ENCODE measurements around the gene UBL4B. TPM values are rescaled to one million over a fixed set of nuclear protein-coding genes. Genes with fewer than 3 reads are reported as not detected.

The UBL4B gene
- polyA plus RNA-seq, 2 of the 4 experiments (the other 2 are of a cell fraction), result not detected

DNA sequence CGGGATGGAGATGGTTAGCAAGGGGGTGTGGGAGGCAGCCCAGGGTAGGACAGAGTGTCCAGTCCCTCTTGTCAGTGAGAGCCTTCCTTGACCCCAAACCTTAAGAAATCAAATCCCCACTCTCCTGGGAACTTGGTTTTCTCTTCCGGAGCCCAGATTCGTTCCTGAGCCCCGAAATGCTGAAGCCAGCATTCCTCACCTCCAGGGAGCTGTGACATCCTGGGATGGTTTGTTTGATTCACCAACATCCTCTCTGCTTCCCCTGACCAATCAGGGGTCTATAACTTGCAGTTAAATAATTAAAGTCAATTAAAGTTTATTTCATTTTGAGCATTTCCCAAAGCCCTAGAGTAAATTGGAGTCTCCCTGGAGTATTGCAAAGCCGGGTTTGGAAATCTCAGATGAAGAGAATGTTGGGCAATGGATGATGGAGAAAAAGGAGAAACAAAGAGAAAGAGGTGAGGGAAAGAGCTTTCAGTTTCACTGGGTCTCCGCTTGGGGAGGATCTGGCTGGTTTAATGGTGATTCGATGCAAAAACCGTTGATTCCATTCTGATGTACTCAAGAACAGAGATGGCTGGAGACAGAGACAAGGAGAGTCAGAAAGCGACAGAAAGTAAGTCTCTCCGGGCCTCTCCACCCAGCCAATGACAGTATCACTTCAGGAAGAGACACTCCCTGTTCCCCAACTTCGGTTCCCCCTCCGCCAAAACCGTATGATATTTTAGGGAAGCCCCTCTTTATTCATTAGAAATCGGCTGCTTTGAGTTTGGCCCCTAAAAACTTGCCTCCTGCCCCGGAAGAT, 29.0 kb upstream of the UBL4B start:
- 61% methylated on average over 15 of the region's 15 CpGs for WGBS (ENCODE audit: missing lambda C conversion rate)
- FAIRE-seq (no peak), ATAC-seq (no peak), DNase-seq (ENCODE audit: low read depth in 1 of 2, low spot score in 1 of 2) (no peak)
- no peak overlapping the region for H3K27ac ChIP-seq
- CTCF ChIA-PET, result interaction anchor here (1.5 to 2.6 kb wide), 2 partner anchors 18 to 23 kb away, joined by 4 to 14 read pairs; no protein-coding TSS in a partner anchor
- no peak overlapping the region for H3K4me2 ChIP-seq
- H3K4me1 ChIP-seq, result no peaks in the 10 kb centered on the region
- TF ChIP-seq, protein P1, sequence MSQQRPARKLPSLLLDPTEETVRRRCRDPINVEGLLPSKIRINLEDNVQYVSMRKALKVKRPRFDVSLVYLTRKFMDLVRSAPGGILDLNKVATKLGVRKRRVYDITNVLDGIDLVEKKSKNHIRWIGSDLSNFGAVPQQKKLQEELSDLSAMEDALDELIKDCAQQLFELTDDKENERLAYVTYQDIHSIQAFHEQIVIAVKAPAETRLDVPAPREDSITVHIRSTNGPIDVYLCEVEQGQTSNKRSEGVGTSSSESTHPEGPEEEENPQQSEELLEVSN (IDR thresholded peaks at IDR 0.05; ENCODE audit: borderline replicate concordance, low read depth), result no peak
- no peak for TF ChIP-seq KDM5A (IDR thresholded peaks at IDR 0.05)
- no peak for TF ChIP-seq TP53 (CRISPR knock-in tag; IDR thresholded peaks at IDR 0.05)
- TF ChIP-seq HEYL (CRISPR knock-in tag; IDR thresholded peaks at IDR 0.05), result no peak
- TF ChIP-seq CBX2 (IDR thresholded peaks at IDR 0.05; ENCODE audit: borderline replicate concordance, low read depth), result no peak
- POLR2A ChIA-PET, result no interaction called here
- no peaks in the 10 kb centered on the region for H3K9me3 ChIP-seq
- no peak overlapping the region for H3K4me3 ChIP-seq

DNA sequence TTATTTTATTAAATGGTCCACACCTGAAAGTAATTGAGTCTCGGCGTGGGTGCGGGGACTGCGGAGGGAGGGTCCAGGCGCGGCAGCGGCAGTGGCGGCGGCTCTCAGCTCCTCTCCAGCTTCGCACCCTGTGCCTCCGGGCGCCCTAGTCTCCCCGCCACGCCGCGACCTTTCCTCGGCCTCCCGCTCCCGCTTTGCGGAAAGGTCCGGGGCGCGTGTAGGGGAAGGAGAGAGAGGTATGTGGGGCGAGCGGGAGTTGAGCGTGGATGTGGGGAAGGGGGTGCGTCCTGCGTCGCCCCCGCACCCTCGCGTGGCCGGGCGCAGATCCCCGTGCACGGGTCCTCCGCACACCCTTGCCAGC, 28.4 kb upstream of the UBL4B start:
- no peak for ATAC-seq

DNA sequence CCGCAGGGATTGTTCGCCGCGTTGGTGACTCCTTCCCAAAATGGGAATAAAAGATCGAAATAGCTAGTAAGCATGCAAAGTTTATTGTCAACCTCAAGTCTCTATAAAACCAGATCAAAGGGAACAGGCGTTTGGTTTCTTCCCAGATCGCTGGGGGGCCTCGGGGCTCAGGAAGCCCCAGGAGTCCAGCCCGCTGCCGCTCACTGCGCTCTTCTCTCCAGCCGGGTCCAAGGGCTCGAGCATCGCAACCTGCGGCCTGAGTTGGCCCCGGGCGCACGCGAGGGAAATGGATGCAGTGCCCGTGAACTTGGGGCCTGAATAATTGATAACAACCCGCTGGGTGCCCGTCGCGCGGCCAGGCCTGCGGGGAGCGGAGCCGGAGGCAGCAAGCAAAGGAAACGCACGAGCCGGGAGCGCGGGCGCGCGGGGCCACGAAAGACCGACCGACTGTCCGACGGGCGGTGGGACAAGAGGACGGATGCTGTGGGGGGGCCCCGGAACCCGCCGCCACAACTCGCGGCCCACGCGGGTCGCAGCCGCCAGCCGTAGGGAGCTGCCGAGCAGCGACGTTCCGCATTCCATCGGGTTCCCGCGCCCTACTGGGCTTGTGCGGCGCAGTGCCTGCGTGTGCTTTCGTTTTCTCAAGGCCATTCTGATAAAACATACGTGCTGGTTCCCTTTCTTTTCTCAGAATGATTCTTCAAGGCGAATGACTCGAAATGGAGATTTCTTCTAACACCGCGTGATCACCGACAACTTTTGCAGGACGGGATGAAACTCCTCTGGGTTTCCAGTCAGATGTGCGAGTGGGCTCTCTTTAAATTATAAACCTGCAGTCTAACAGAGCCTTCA, 27.8 kb upstream of the UBL4B start:
- ATAC-seq (no peak), DNase-seq (ENCODE audit: low read depth in 1 of 2, low spot score in 1 of 2) (no peak), FAIRE-seq (no peak)
- Histone ChIP-seq H3K4me3 (no peak overlapping the region), H3K9me3 (no peaks in the 10 kb centered on the region), H3K4me2 (no peak overlapping the region), H3K4me1 (no peaks in the 10 kb centered on the region), H3K27ac (no peak overlapping the region)
- CTCF ChIA-PET, result no interaction called here
- 84% methylated on average over 72 of the region's 72 CpGs for WGBS (ENCODE audit: missing lambda C conversion rate)
- POLR2A ChIA-PET, result no interaction called here
- TF ChIP-seq CHD2 (IDR thresholded peaks at IDR 0.05; ENCODE audit: low read length, partially characterized antibody) (no peak), EHMT2 (IDR thresholded peaks at IDR 0.05; ENCODE audit: low read depth) (no peak), ESRRA (IDR thresholded peaks at IDR 0.05; ENCODE audit: borderline replicate concordance, low read length) (no peak), ZC3H11A (IDR thresholded peaks at IDR 0.05) (no peak), NPAS2 (CRISPR knock-in tag; IDR thresholded peaks at IDR 0.05; ENCODE audit: borderline replicate concordance) (no peak), MYC (IDR thresholded peaks at IDR 0.05; ENCODE audit: borderline replicate concordance, low read length) (no peak)
- TF ChIP-seq, protein P2, sequence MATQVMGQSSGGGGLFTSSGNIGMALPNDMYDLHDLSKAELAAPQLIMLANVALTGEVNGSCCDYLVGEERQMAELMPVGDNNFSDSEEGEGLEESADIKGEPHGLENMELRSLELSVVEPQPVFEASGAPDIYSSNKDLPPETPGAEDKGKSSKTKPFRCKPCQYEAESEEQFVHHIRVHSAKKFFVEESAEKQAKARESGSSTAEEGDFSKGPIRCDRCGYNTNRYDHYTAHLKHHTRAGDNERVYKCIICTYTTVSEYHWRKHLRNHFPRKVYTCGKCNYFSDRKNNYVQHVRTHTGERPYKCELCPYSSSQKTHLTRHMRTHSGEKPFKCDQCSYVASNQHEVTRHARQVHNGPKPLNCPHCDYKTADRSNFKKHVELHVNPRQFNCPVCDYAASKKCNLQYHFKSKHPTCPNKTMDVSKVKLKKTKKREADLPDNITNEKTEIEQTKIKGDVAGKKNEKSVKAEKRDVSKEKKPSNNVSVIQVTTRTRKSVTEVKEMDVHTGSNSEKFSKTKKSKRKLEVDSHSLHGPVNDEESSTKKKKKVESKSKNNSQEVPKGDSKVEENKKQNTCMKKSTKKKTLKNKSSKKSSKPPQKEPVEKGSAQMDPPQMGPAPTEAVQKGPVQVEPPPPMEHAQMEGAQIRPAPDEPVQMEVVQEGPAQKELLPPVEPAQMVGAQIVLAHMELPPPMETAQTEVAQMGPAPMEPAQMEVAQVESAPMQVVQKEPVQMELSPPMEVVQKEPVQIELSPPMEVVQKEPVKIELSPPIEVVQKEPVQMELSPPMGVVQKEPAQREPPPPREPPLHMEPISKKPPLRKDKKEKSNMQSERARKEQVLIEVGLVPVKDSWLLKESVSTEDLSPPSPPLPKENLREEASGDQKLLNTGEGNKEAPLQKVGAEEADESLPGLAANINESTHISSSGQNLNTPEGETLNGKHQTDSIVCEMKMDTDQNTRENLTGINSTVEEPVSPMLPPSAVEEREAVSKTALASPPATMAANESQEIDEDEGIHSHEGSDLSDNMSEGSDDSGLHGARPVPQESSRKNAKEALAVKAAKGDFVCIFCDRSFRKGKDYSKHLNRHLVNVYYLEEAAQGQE (IDR thresholded peaks at IDR 0.05), result no peak

More for the DNA sequence above, 28.4 kb upstream of the UBL4B start:
- 83% methylated on average over 22 of the region's 37 CpGs for WGBS (ENCODE audit: missing lambda C conversion rate)
- H3K9me3 ChIP-seq, result no peaks in the 10 kb centered on the region
- TF ChIP-seq MAFK (IDR thresholded peaks at IDR 0.05; ENCODE audit: partially characterized antibody) (no peak), HDAC2 (IDR thresholded peaks at IDR 0.05) (no peak), FOXS1 (CRISPR knock-in tag; IDR thresholded peaks at IDR 0.05) (no peak), RNF2 (IDR thresholded peaks at IDR 0.05; ENCODE audit: borderline replicate concordance, low read depth) (no peak), NR3C1 (IDR thresholded peaks at IDR 0.05) (no peak), MAZ (IDR thresholded peaks at IDR 0.05; ENCODE audit: borderline replicate concordance, low read depth, low read length) (no peak)
- TF ChIP-seq, protein P3, sequence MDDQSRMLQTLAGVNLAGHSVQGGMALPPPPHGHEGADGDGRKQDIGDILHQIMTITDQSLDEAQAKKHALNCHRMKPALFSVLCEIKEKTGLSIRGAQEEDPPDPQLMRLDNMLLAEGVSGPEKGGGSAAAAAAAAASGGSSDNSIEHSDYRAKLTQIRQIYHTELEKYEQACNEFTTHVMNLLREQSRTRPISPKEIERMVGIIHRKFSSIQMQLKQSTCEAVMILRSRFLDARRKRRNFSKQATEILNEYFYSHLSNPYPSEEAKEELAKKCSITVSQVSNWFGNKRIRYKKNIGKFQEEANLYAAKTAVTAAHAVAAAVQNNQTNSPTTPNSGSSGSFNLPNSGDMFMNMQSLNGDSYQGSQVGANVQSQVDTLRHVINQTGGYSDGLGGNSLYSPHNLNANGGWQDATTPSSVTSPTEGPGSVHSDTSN (IDR thresholded peaks at IDR 0.05), result no peak
- TF ChIP-seq, protein P4, sequence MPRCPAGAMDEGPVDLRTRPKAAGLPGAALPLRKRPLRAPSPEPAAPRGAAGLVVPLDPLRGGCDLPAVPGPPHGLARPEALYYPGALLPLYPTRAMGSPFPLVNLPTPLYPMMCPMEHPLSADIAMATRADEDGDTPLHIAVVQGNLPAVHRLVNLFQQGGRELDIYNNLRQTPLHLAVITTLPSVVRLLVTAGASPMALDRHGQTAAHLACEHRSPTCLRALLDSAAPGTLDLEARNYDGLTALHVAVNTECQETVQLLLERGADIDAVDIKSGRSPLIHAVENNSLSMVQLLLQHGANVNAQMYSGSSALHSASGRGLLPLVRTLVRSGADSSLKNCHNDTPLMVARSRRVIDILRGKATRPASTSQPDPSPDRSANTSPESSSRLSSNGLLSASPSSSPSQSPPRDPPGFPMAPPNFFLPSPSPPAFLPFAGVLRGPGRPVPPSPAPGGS (IDR thresholded peaks at IDR 0.05), result no peak
- TF ChIP-seq, protein P5, sequence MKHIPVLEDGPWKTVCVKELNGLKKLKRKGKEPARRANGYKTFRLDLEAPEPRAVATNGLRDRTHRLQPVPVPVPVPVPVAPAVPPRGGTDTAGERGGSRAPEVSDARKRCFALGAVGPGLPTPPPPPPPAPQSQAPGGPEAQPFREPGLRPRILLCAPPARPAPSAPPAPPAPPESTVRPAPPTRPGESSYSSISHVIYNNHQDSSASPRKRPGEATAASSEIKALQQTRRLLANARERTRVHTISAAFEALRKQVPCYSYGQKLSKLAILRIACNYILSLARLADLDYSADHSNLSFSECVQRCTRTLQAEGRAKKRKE (CRISPR knock-in tag; IDR thresholded peaks at IDR 0.05; ENCODE audit: low read depth), result no peak
- TF ChIP-seq, protein P6, sequence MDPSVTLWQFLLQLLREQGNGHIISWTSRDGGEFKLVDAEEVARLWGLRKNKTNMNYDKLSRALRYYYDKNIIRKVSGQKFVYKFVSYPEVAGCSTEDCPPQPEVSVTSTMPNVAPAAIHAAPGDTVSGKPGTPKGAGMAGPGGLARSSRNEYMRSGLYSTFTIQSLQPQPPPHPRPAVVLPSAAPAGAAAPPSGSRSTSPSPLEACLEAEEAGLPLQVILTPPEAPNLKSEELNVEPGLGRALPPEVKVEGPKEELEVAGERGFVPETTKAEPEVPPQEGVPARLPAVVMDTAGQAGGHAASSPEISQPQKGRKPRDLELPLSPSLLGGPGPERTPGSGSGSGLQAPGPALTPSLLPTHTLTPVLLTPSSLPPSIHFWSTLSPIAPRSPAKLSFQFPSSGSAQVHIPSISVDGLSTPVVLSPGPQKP (IDR thresholded peaks at IDR 0.05; ENCODE audit: low read depth, low read length), result no peak
- ChIA-PET CTCF (no interaction called here), POLR2A (no interaction called here)
- no peak overlapping the region for H3K4me3 ChIP-seq
- no peak overlapping the region for H3K27ac ChIP-seq
- no peak for DNase-seq (ENCODE audit: low read depth in 1 of 2, low spot score in 1 of 2)
- no peaks in the 10 kb centered on the region for H3K4me1 ChIP-seq
- H3K4me2 ChIP-seq, result no peak overlapping the region
- FAIRE-seq, result no peak
